GM23338 (cell line): ENCODE results near the gene CPNE2. TPM values are rescaled to one million over a fixed set of nuclear protein-coding genes. Genes with fewer than 3 reads are reported as not detected.

Experiments used
- ATAC-seq: fragments of 200-7000 bp; cut with Tn5 transposase; 3 replicates; pipeline ENCODE4 v1.9.1; 2020
- DNase-seq: peaks from one replicate; pipeline ENCODE4 v3.0.0-alpha.2; 2015; ENCODE audit warnings: low spot score
- H2AFZ ChIP-seq: fragments of 200-600 bp; sonication (generic); 2 replicates; pipeline ENCODE4 v1.8.0; 2016; ENCODE audit warnings: antibody characterized with exemption, mild to moderate bottlenecking, moderate library complexity
- H3F3A ChIP-seq: fragments of 200-600 bp; sonication (generic); replicated peaks from 2 replicates; pipeline ENCODE4 v1.8.0; 2017; ENCODE audit warnings: antibody characterized with exemption, mixed run types, low read depth
- H3K27ac ChIP-seq: fragments of 200-600 bp; sonication (generic); 2 replicates; pipeline ENCODE4 v1.6.1; 2016; ENCODE audit warnings: low read depth
- H3K27me3 ChIP-seq: fragments of 200-600 bp; sonication (generic); 2 replicates; pipeline ENCODE4 v1.8.0; 2016; ENCODE audit warnings: mild to moderate bottlenecking, mixed run types, moderate library complexity; ENCODE audit not compliant: insufficient read depth
- H3K36me3 ChIP-seq: fragments of 200-600 bp; sonication (generic); 2 replicates; pipeline ENCODE4 v1.8.0; 2016; ENCODE audit warnings: mild to moderate bottlenecking; ENCODE audit not compliant: insufficient read depth
- H3K4me1 ChIP-seq: fragments of 200-600 bp; sonication (generic); 2 replicates; pipeline ENCODE4 v1.8.0; 2016; ENCODE audit warnings: mild to moderate bottlenecking, moderate library complexity; ENCODE audit not compliant: insufficient read depth
- H3K4me2 ChIP-seq: fragments of 200-600 bp; sonication (generic); 2 replicates; pipeline ENCODE4 v1.7.1; 2017; ENCODE audit warnings: mixed run types
- H3K4me3 ChIP-seq: fragments of 200-600 bp; sonication (generic); 2 replicates; pipeline ENCODE4 v1.6.1; 2016; ENCODE audit warnings: mixed run types
- H3K79me2 ChIP-seq: fragments of 200-600 bp; sonication (generic); replicated peaks from 2 replicates; pipeline ENCODE4 v1.8.0; 2017; ENCODE audit warnings: mild to moderate bottlenecking; ENCODE audit not compliant: insufficient read depth
- H3K9me2 ChIP-seq: fragments of 200-600 bp; sonication (generic); 2 replicates; pipeline ENCODE4 v1.8.0; 2017; ENCODE audit not compliant: insufficient read depth
- H4K20me1 ChIP-seq: fragments of 200-600 bp; sonication (generic); replicated peaks from 2 replicates; pipeline ENCODE4 v1.8.0; 2017; ENCODE audit warnings: mild to moderate bottlenecking; ENCODE audit not compliant: insufficient read depth
- H3K27ac Mint-ChIP-seq: 2 replicates; pipeline ENCODE4 v1.8.0; 2020; ENCODE audit warnings: inconsistent platforms, mild to moderate bottlenecking, moderate library complexity, mixed read lengths
- H3K27me3 Mint-ChIP-seq: 3 replicates; pipeline ENCODE4 v1.8.0; 2022; ENCODE audit warnings: low read depth, mild to moderate bottlenecking, moderate library complexity, mixed read lengths, inconsistent platforms; ENCODE audit not compliant: insufficient read depth, poor library complexity
- H3K36me3 Mint-ChIP-seq: 3 replicates; pipeline ENCODE4 v1.8.0; 2021; ENCODE audit warnings: low read depth, mild to moderate bottlenecking, inconsistent platforms, moderate library complexity, mixed read lengths
- H3K4me1 Mint-ChIP-seq: 3 replicates; pipeline ENCODE4 v1.8.0; 2020; ENCODE audit warnings: mild to moderate bottlenecking, inconsistent platforms, mixed read lengths
- H3K4me3 Mint-ChIP-seq: 3 replicates; pipeline ENCODE4 v1.8.0; 2021; ENCODE audit warnings: moderate library complexity, mild to moderate bottlenecking, inconsistent platforms, mixed read lengths
- H3K9me3 Mint-ChIP-seq: 3 replicates; pipeline ENCODE4 v1.8.0; 2020; ENCODE audit warnings: moderate library complexity, mild to moderate bottlenecking, inconsistent platforms, mixed read lengths
- CTCF ChIP-seq, 2 experiments: fragments of 200-600 bp in 1 of 2; sonication (generic) in 1 of 2; conservative IDR thresholded peaks; 2 replicates each; pipeline versions ENCODE4 v1.5.1 to v1.6.1; 2016 to 2017; ENCODE audit warnings: antibody characterized with exemption in 2 of 2, low read depth in 2 of 2, mild to moderate bottlenecking in 2 of 2, moderate library complexity in 1 of 2
- ETS1 ChIP-seq: IDR thresholded peaks from 2 replicates; pipeline ENCODE4 v1.6.1; 2016; ENCODE audit warnings: antibody characterized with exemption
- EZH2 ChIP-seq: fragments of 200-600 bp; sonication (generic); IDR thresholded peaks from one replicate; pipeline ENCODE4 v1.8.0; 2017; ENCODE audit warnings: antibody characterized with exemption, mild to moderate bottlenecking, low read depth; ENCODE audit not compliant: unreplicated experiment
- NANOG ChIP-seq: IDR thresholded peaks from 2 replicates; pipeline ENCODE4 v1.6.1; 2016; ENCODE audit warnings: antibody characterized with exemption, borderline replicate concordance
- POLR2AphosphoS5 ChIP-seq: IDR thresholded peaks from 2 replicates; pipeline ENCODE4 v1.6.1; 2016; ENCODE audit warnings: antibody characterized with exemption, low read depth
- REST ChIP-seq: IDR thresholded peaks from one replicate; pipeline ENCODE4 v1.6.1; 2018; ENCODE audit warnings: antibody characterized with exemption; ENCODE audit not compliant: unreplicated experiment
- STAT1 ChIP-seq: IDR thresholded peaks from one replicate; pipeline ENCODE4 v1.6.1; 2016; ENCODE audit warnings: antibody characterized with exemption; ENCODE audit not compliant: unreplicated experiment
- ZNF331 ChIP-seq: fragments of 250-450 bp; sonication (Bioruptor Pico); IDR thresholded peaks from 2 replicates; pipeline ENCODE4 v1.5.0; 2020; ENCODE audit warnings: low read depth, mild to moderate bottlenecking, moderate library complexity
- polyA plus RNA-seq: library from polyadenylated mRNA; unstranded; fragments of >200 nt; fragmentation: Nextera tagmentation; extraction: Ambion mirVana; gene quantifications from 2 replicates; pipeline ENCODE4 v1.2.1, GENCODE V29; 2016
- total RNA-seq: library from RNA; depleted of rRNA; stranded (reverse); fragments of >200 nt; shearing (Covaris generic); gene quantifications from 2 replicates; pipeline ENCODE4 v1.2.3, GENCODE V29; 2014

Gene CPNE2
- total and polyA plus RNA-seq, 2 experiments from 2014 or later, result 7.1 to 11.3 TPM

DNA sequence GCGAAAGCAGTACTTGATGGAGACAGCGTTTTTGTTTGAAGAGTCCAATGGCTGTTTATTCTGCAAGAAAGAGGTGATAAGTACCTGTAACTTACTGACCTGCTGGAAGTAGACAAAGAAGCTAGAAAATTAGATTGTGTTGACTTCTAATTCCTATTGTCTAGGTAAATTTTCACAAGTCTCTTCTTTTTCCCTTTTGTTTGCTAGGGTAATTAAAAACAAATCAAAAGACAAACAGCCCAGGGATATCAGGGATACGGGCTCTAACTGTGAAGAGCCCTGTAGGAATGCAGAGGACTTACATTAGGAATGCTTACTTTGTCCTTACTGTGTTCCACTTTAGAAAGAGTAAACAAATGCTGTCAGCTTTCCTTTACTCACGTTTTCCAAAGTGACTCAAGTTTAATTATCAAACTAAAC lies 86.4 kb downstream of the CPNE2 start:
- Histone ChIP-seq H4K20me1 (no peaks in the 10 kb centered on the region; the same call in 1 of the 2 replicates), H3K36me3 (peaks cover 2% of the 10 kb centered on the region), H3K4me3 (no peak overlapping the region), H3F3A (no peaks in the 10 kb centered on the region), H3K79me2 (peaks cover 63% of the 10 kb centered on the region), H3K4me2 (no peak overlapping the region), H3K4me1 (peaks cover 24% of the 10 kb centered on the region), H3K9me2 (no peaks in the 10 kb centered on the region), H3K27ac (no peak overlapping the region), H2AFZ (no peak overlapping the region), H3K27me3 (no peaks in the 10 kb centered on the region)
- DNase-seq (peak; percentile 43), ATAC-seq (peak; percentile 70)
- peaks cover 26% of the 10 kb centered on the region; the same call in 2 of the 3 replicates for H3K4me1 Mint-ChIP-seq
- no peak overlapping the region for H3K27ac Mint-ChIP-seq
- no peaks in the 10 kb centered on the region for H3K9me3 Mint-ChIP-seq
- H3K4me3 Mint-ChIP-seq, result no peak overlapping the region
- peaks cover 5% of the 10 kb centered on the region for H3K36me3 Mint-ChIP-seq
- TF ChIP-seq CTCF (conservative IDR thresholded peaks at IDR 0.05; ENCODE audit: low read depth in 2 of 2) (no peak), REST (no peak), ETS1 (no peak), NANOG (no peak), EZH2 (no peak), POLR2AphosphoS5 (no peak)
- peaks cover 5% of the 10 kb centered on the region for H3K27me3 Mint-ChIP-seq

- Histone ChIP-seq H3F3A (no peaks in the 10 kb centered on the region), H3K36me3 (no peaks in the 10 kb centered on the region), H2AFZ (no peak overlapping the region), H3K4me1 (peaks cover 24% of the 10 kb centered on the region), H3K4me3 (no peak overlapping the region), H3K4me2 (no peak overlapping the region), H3K27me3 (no peaks in the 10 kb centered on the region), H4K20me1 (no peaks in the 10 kb centered on the region; the same call in 1 of the 2 replicates), H3K9me2 (no peaks in the 10 kb centered on the region), H3K27ac (no peak overlapping the region), H3K79me2 (peaks cover 68% of the 10 kb centered on the region)
- no peak for TF ChIP-seq EZH2
- TF ChIP-seq ZNF331, result no peak
- no peak for TF ChIP-seq ETS1
- no peak for TF ChIP-seq STAT1
- no peak for TF ChIP-seq REST
- TF ChIP-seq POLR2AphosphoS5, result no peak
- no peaks in the 10 kb centered on the region for H3K9me3 Mint-ChIP-seq
- H3K27me3 Mint-ChIP-seq, result peaks cover 4% of the 10 kb centered on the region
- no peak overlapping the region for H3K4me3 Mint-ChIP-seq
- H3K36me3 Mint-ChIP-seq, result peaks cover 4% of the 10 kb centered on the region; the same call in 1 of the 3 replicates
- ATAC-seq, result no peak
- peaks cover 30% of the 10 kb centered on the region for H3K4me1 Mint-ChIP-seq
- no peak overlapping the region for H3K27ac Mint-ChIP-seq
- DNase-seq, result no peak
Measured at GRCh38 chr16:57179215-57179828, 86.9 kb downstream of the CPNE2 start.
